Bronchial epithelial cell (primary cell): ENCODE data around the gene PDLIM4. TPM values are rescaled to one million over a fixed set of nuclear protein-coding genes. Genes with fewer than 3 reads are reported as not detected.

Source experiments
- DNase-seq: peaks from one replicate; pipeline ENCODE4 v3.0.0-alpha.2; 2010; ENCODE audit warnings: low read depth
- FAIRE-seq: peaks from 2 replicates; lab custom pipeline; 2011; peaks lifted over from hg19 to GRCh38; lab: Jason Lieb, UNC
- H3K27me3 ChIP-seq: 2 replicates; pipeline ENCODE4 v1.5.1; 2011; ENCODE audit warnings: low read length; ENCODE audit not compliant: control insufficient read depth, insufficient read depth
- H3K36me3 ChIP-seq: 2 replicates; pipeline ENCODE4 v1.5.1; 2011; ENCODE audit warnings: low read length; ENCODE audit not compliant: control insufficient read depth, insufficient read depth
- H3K4me3 ChIP-seq: 2 replicates; pipeline ENCODE4 v1.5.1; 2011; ENCODE audit warnings: mild to moderate bottlenecking, low read depth, low read length, control low read depth
- total RNA-seq: library from RNA; depleted of rRNA; stranded (reverse); fragments of >200 nt; gene quantifications from 2 replicates; pipeline ENCODE4 v1.2.1, GENCODE V29; 2014
- TF ChIP-seq, protein P1 (sequence below): IDR thresholded peaks from 2 replicates; pipeline ENCODE4 v1.5.1; 2011; ENCODE audit warnings: mild to moderate bottlenecking, moderate library complexity, low read length, control low read depth, inconsistent platforms; ENCODE audit not compliant: insufficient read depth, severe bottlenecking

Gene PDLIM4
- total RNA-seq, 1 donor from 2014 or later = 12.9 TPM

DNA sequence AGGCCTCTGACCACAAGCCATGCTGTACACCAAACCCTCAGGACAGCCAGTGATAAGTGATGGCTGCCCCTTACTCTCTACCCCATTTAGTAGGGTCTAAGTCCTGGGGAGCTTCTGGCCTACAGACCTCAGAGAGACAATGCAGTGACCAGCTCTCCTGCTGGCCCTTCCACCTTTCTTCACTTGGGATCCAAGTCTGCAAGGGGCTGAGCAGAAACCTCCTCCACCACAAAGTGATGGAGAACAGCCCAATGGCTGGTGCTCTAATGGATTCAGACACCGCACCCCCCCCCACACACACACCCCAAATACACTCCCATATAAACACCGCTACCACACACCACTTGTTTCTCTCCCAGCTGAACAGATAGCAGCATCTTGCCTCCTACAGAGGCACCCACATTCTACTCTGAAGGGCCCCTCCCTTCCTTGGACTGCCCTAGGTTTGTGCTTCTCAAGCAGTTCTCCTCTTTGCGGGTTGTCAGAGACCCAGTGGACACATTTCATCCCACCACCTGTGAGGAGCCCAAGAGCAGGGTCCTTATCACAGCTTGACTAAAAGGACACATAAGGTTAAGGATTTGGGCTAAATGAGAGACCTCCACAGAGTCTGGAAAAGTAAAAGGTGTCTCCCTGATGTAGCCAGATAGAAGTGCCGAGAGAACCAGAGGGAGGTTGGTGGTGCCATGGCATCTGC, 1.3 kb upstream of the PDLIM4 start:
- Histone ChIP-seq H3K36me3 (no peaks in the 10 kb centered on the region), H3K27me3 (no peaks in the 10 kb centered on the region), H3K4me3 (no peak overlapping the region)
- TF ChIP-seq, protein P1, sequence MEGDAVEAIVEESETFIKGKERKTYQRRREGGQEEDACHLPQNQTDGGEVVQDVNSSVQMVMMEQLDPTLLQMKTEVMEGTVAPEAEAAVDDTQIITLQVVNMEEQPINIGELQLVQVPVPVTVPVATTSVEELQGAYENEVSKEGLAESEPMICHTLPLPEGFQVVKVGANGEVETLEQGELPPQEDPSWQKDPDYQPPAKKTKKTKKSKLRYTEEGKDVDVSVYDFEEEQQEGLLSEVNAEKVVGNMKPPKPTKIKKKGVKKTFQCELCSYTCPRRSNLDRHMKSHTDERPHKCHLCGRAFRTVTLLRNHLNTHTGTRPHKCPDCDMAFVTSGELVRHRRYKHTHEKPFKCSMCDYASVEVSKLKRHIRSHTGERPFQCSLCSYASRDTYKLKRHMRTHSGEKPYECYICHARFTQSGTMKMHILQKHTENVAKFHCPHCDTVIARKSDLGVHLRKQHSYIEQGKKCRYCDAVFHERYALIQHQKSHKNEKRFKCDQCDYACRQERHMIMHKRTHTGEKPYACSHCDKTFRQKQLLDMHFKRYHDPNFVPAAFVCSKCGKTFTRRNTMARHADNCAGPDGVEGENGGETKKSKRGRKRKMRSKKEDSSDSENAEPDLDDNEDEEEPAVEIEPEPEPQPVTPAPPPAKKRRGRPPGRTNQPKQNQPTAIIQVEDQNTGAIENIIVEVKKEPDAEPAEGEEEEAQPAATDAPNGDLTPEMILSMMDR = no peak
- DNase-seq = no peak
- no peak for FAIRE-seq

DNA sequence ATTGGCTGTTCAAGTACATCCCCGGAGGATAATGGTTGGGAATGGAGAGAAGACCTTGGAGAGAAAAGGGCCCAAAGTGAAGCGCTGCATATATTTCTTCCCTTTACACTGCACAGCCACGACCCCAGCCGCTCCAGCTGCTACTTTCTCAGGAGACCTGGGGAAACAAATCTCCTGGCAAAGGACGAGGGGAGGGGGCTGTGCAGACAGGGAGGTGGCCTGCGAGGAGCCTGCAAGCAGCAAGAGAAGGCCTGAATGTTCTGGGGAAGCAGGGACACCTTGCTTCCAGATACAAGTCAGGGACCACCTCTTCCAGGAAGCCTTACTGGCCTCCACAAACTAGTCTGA, 739 bp upstream of the PDLIM4 start:
- H3K36me3 ChIP-seq = no peaks in the 10 kb centered on the region
- no peak for DNase-seq
- H3K4me3 ChIP-seq = no peak overlapping the region
- TF ChIP-seq, protein P1 = no peak
- no peaks in the 10 kb centered on the region for H3K27me3 ChIP-seq
- no peak for FAIRE-seq

DNA sequence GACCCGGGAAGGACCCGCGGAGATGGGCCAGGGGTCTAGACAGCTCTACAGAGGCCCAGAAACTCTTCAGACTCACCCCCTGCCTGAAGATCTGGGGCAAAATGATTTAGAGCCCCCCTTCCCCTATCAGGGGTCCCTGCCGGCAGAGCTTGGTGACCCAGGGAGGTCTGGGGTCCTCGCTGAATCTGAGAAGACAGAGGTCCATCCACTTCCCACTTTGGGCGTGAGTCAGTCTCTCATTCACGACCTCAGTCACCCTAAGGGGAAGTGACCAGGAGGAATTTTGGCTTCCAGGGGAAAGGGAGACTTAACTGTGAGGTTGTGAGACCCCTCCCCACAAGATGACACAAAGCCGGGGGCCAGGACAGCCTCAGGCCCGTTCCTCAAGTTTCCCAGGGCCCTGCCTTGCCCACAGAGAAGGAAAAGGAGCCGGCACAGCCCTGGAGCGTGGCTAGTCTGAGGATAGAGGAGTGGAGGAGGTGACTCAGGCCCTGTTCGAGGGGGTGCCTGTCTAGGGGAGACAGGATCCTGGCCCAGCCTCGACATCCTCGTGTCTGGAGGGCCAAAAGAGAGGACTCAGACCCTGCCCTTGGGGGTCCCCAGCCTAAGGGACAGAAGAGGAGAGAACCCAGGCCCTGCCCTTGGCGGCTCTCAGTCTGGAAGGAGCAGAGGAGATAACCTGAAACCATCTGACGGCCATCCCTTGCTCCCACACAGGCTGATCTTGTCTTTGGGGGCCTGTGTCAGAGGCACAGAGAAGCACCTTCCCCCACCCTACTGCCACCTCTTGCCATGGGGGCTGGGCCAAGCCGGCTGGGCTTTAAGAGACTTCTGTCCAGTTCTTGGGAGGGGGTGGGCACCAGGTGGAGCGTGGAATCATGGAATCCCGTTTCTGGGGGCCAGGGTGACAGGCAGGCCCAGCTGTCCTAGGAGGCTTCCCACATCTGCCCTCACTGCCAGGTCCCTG, 889 bp downstream of the PDLIM4 start:
- peaks cover 1% of the 10 kb centered on the region for H3K36me3 ChIP-seq
- no peaks in the 10 kb centered on the region for H3K27me3 ChIP-seq
- DNase-seq (peak; percentile 52), FAIRE-seq (no peak)
- peak overlapping the region; percentile 70 for H3K4me3 ChIP-seq
- TF ChIP-seq, protein P1 = no peak

DNA sequence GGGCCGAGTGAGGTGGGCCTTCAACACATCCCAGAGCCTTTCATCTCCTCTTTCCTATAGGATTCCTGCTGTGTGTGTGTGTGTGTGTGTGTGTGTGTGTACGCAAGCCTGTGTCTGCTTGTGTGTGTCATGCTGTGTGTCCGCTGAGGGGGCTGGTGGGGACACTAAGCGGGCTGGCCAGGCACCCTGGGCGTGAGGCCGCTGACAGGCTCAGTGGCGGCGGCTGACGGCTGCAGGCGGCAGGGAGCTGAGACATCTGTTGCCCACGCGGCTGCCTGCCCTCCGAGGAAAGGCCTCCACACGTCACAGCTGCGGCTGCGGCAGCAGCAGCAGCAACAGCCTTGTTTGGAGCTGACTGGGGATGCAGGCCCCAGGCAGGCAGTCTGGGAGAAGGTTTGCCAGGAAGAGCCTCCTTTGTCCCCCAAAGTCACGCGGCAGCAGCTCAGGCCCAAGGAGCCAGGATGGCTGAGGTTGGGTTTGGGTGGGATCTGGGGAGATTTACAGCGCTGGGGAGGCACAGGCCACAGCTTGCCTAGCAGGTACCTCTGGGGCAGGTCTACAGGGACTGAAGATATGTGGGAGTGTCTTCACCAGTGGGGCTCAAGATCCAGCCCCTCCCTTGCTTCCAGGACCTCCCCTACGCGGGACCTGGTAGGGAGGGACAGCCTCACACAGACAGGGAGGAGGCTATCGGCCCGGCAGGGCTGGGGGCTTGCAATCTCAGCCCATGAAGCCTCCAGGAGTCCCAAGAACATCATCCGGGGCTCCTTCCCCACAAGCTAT, 1.8 kb downstream of the PDLIM4 start:
- DNase-seq = peak; percentile 76
- H3K27me3 ChIP-seq = no peaks in the 10 kb centered on the region
- no peak for FAIRE-seq

DNA sequence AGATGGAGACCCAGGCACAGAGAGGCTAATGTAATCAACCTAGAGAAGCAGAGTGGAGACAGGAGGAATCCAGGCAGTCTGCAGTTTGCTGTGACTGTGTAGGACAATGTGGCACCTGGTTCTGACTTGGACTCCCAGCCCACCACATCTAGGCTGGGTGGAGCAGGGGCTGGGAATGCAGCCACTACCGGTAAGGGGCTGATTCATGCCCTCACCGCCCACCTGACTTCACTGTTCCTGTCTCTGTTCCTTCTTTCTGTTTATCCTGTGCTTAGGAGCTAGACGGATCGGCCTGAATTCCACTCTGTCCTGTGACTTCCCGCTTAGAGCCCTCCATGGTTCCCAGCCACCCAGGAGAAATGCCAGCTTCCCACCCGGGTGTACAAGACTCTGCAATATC, 2.6 kb downstream of the PDLIM4 start:
- Histone ChIP-seq H3K4me3 (no peak overlapping the region), H3K36me3 (peaks cover 3% of the 10 kb centered on the region), H3K27me3 (no peaks in the 10 kb centered on the region)
- FAIRE-seq (no peak), DNase-seq (peak; percentile 78)
- TF ChIP-seq, protein P1 = no peak

More for the DNA sequence above, 1.8 kb downstream of the PDLIM4 start:
- H3K4me3 ChIP-seq = peak overlapping the region; percentile 70
- H3K36me3 ChIP-seq = peaks cover 3% of the 10 kb centered on the region
- TF ChIP-seq, protein P1 = no peak
